DND-41 (cell line): ENCODE data around the gene HECA.

ENCODE experiments used
- ATAC-seq: fragments of 200-7000 bp; cut with Tn5 transposase; 3 replicates; pipeline ENCODE4 v1.9.1; 2021; ENCODE audit warnings: low read depth; ENCODE audit not compliant: insufficient read depth
- DNase-seq: peaks from one replicate; pipeline ENCODE4 v3.0.0-alpha.2; 2020
- H2AFZ ChIP-seq: 2 replicates; pipeline ENCODE4 v1.6.0; 2012; ENCODE audit warnings: low read depth, low read length
- H3K27ac ChIP-seq: 2 replicates; pipeline ENCODE4 v1.5.1; 2012; ENCODE audit warnings: low read length, inconsistent platforms
- H3K27me3 ChIP-seq: fragments of 200-600 bp; sonication (generic); 2 replicates; pipeline ENCODE4 v1.6.0; 2012; ENCODE audit warnings: low read length, mild to moderate bottlenecking, inconsistent platforms; ENCODE audit not compliant: insufficient read depth, poor library complexity
- H3K36me3 ChIP-seq: 2 replicates; pipeline ENCODE4 v1.5.1; 2012; ENCODE audit warnings: low read length, inconsistent platforms; ENCODE audit not compliant: insufficient read depth
- H3K4me1 ChIP-seq: 2 replicates; pipeline ENCODE4 v1.5.1; 2012; ENCODE audit warnings: mild to moderate bottlenecking, low read length; ENCODE audit not compliant: insufficient read depth
- H3K4me2 ChIP-seq: 2 replicates; pipeline ENCODE4 v1.6.0; 2012; ENCODE audit warnings: mild to moderate bottlenecking, moderate library complexity, low read length, inconsistent platforms; ENCODE audit not compliant: insufficient read depth
- H3K4me3 ChIP-seq, 2 experiments: fragments of 200-600 bp in 1 of 2; shearing (Covaris generic) in 1 of 2; 2 replicates each; pipeline ENCODE4 v1.5.1; 2012 to 2016; ENCODE audit warnings: inconsistent platforms in 2 of 2, low read length in 2 of 2, mild to moderate bottlenecking in 2 of 2, low read depth in 1 of 2, moderate library complexity in 1 of 2
- H3K79me2 ChIP-seq: 2 replicates; pipeline ENCODE4 v1.6.0; 2012; ENCODE audit warnings: low read length, inconsistent platforms; ENCODE audit not compliant: insufficient read depth
- H3K9ac ChIP-seq: 2 replicates; pipeline ENCODE4 v1.6.0; 2012; ENCODE audit warnings: low read depth, mild to moderate bottlenecking, inconsistent platforms, low read length, moderate library complexity
- H3K9me3 ChIP-seq: 2 replicates; pipeline ENCODE4 v1.5.1; 2012; ENCODE audit warnings: low read length, moderate library complexity, mild to moderate bottlenecking, inconsistent platforms; ENCODE audit not compliant: insufficient read depth, severe bottlenecking
- H4K20me1 ChIP-seq: 2 replicates; pipeline ENCODE4 v1.6.0; 2012; ENCODE audit warnings: low read length; ENCODE audit not compliant: insufficient read depth
- CTCF ChIP-seq: IDR thresholded peaks from 2 replicates; pipeline ENCODE4 v1.5.1; 2012; ENCODE audit warnings: borderline replicate concordance, low read length, moderate library complexity, mild to moderate bottlenecking; ENCODE audit not compliant: poor library complexity, severe bottlenecking; ENCODE audit errors: extremely low read depth
- EZH2 ChIP-seq: IDR thresholded peaks from 3 replicates; pipeline ENCODE4 v1.6.1; 2012; ENCODE audit warnings: borderline replicate concordance, low read depth, mild to moderate bottlenecking, moderate library complexity, low read length, inconsistent platforms; ENCODE audit not compliant: severe bottlenecking

The HECA gene

DNA sequence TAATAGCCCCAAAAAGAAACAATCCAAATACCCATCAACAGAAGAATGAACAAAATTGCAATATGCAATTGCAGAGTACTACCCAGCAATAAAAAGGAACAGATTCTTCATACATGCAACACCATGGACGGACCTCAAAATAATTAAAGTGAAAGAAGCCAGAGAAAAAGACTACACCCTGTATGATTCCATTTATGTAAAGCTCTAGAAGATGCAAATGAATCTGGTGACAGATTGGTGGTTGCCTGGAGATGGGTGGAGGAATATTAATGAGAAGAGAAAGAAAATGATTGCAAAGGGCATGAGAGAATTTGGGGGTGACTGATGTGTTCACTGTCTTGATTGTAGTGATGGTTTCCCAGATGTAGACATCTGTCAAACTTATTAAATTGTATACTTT is 51.8 kb downstream of the HECA start:
- Histone ChIP-seq H2AFZ (no peak overlapping the region), H3K4me1 (no peaks in the 10 kb centered on the region), H3K9ac (no peak overlapping the region), H4K20me1 (no peaks in the 10 kb centered on the region), H3K27me3 (no peaks in the 10 kb centered on the region), H3K36me3 (no peaks in the 10 kb centered on the region), H3K4me2 (no peak overlapping the region), H3K9me3 (no peaks in the 10 kb centered on the region), H3K27ac (no peak overlapping the region), H3K4me3 (no peak overlapping the region), H3K79me2 (no peaks in the 10 kb centered on the region)
- DNase-seq: no peak
- no peak for TF ChIP-seq CTCF
- no peak for TF ChIP-seq EZH2
- no peak for ATAC-seq

GRCh38 chr6:139187489-139187888 is 52.6 kb downstream of the HECA start:
- DNase-seq: no peak
- ATAC-seq: no peak
- Histone ChIP-seq H3K4me2 (no peak overlapping the region), H3K27ac (no peak overlapping the region), H3K36me3 (no peaks in the 10 kb centered on the region), H2AFZ (no peak overlapping the region), H3K4me1 (no peaks in the 10 kb centered on the region), H3K9me3 (no peaks in the 10 kb centered on the region), H4K20me1 (no peaks in the 10 kb centered on the region), H3K4me3 (no peak overlapping the region), H3K27me3 (no peaks in the 10 kb centered on the region), H3K79me2 (no peaks in the 10 kb centered on the region), H3K9ac (no peak overlapping the region)
- no peak for TF ChIP-seq EZH2
- no peak for TF ChIP-seq CTCF

- H3K9me3 ChIP-seq: no peaks in the 10 kb centered on the region
- no peak overlapping the region for H3K4me2 ChIP-seq
- TF ChIP-seq CTCF (no peak), EZH2 (no peak)
- H3K9ac ChIP-seq: no peak overlapping the region
- no peak for ATAC-seq
- H4K20me1 ChIP-seq: no peaks in the 10 kb centered on the region
- H3K4me3 ChIP-seq: no peak overlapping the region
- no peaks in the 10 kb centered on the region for H3K27me3 ChIP-seq
- no peak overlapping the region for H3K27ac ChIP-seq
- H3K79me2 ChIP-seq: no peaks in the 10 kb centered on the region
- no peaks in the 10 kb centered on the region for H3K36me3 ChIP-seq
- no peaks in the 10 kb centered on the region for H3K4me1 ChIP-seq
- H2AFZ ChIP-seq: no peak overlapping the region
- DNase-seq: no peak
These were observed 54.8 kb downstream of the HECA start for GRCh38 chr6:139189665-139190064.

DNA sequence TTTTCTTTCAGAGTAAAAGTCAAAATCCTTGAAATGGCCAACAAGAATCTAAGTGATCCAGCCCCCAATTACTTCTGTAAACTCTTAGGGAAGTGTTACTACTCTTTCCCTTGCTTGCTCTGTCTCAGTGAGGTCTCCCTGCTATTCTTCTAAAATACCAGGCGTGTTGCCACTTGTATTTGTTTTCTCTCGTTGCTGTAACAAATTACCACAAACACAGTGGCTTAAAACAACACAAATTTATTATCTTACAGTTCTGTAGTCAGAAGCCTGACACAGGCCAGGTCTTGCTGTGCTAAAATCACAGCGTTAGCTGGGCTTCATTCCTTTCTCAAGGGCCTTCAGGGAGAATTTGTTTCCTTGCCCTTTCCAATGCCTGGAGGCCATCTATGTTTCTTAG is 59.9 kb downstream of the HECA start:
- DNase-seq: no peak
- Histone ChIP-seq H2AFZ (no peak overlapping the region), H3K4me1 (no peaks in the 10 kb centered on the region)

More for the DNA sequence above, 59.9 kb downstream of the HECA start:
- Histone ChIP-seq H3K79me2 (no peaks in the 10 kb centered on the region), H3K27ac (no peak overlapping the region), H3K9ac (no peak overlapping the region), H3K4me2 (no peak overlapping the region), H3K9me3 (no peaks in the 10 kb centered on the region), H3K36me3 (no peaks in the 10 kb centered on the region), H3K4me3 (no peak overlapping the region), H4K20me1 (no peaks in the 10 kb centered on the region), H3K27me3 (no peaks in the 10 kb centered on the region)
- TF ChIP-seq CTCF (no peak), EZH2 (no peak)
- ATAC-seq: no peak
